WTC11 (cell line): ENCODE data around the gene CCDC57.

Source experiments
- ELF4 ChIP-seq: sonication (generic); formaldehyde crosslinking; IDR thresholded peaks from 2 replicates; pipeline ENCODE4 v1.8.1; 2022; ENCODE audit warnings: low read depth, mild to moderate bottlenecking, moderate library complexity, missing genetic modification reagents
- ETV6 ChIP-seq: sonication (generic); formaldehyde crosslinking; IDR thresholded peaks from 2 replicates; pipeline ENCODE4 v1.8.1; 2022; ENCODE audit warnings: mild to moderate bottlenecking, missing genetic modification reagents
- GTF2I ChIP-seq: fragments of 250-450 bp; sonication (Bioruptor Pico); conservative IDR thresholded peaks from 2 replicates; pipeline ENCODE4 v1.4.0; 2021; ENCODE audit warnings: mild to moderate bottlenecking
- KAT7 ChIP-seq: sonication (generic); formaldehyde crosslinking; IDR thresholded peaks from 2 replicates; pipeline ENCODE4 v1.8.1; 2023; ENCODE audit warnings: missing genetic modification reagents, mild to moderate bottlenecking, borderline replicate concordance
- NFYB ChIP-seq: sonication (generic); formaldehyde crosslinking; conservative IDR thresholded peaks from 2 replicates; pipeline ENCODE4 v1.8.0; 2022; ENCODE audit warnings: low read depth, missing genetic modification reagents
- NR2C2 ChIP-seq: sonication (generic); formaldehyde crosslinking; IDR thresholded peaks from 2 replicates; pipeline ENCODE4 v1.8.0; 2022; ENCODE audit warnings: mild to moderate bottlenecking, missing genetic modification reagents
- RORB ChIP-seq: fragments of 250-450 bp; sonication (Bioruptor Pico); IDR thresholded peaks from 2 replicates; pipeline ENCODE4 v1.9.0; 2021; ENCODE audit warnings: mild to moderate bottlenecking
- SP1 ChIP-seq: sonication (generic); formaldehyde crosslinking; conservative IDR thresholded peaks from 2 replicates; pipeline ENCODE4 v1.8.1; 2022; ENCODE audit warnings: missing genetic modification reagents
- TEAD4 ChIP-seq: sonication (generic); formaldehyde crosslinking; IDR thresholded peaks from 2 replicates; pipeline ENCODE4 v1.8.0; 2022; ENCODE audit warnings: mild to moderate bottlenecking, missing genetic modification reagents
- ZNF219 ChIP-seq: sonication (generic); formaldehyde crosslinking; IDR thresholded peaks from 2 replicates; pipeline ENCODE4 v1.8.0; 2023; ENCODE audit warnings: missing genetic modification reagents, mild to moderate bottlenecking, borderline replicate concordance
- ZNF423 ChIP-seq: fragments of 250-450 bp; sonication (Bioruptor Pico); IDR thresholded peaks from 2 replicates; pipeline ENCODE4 v2.1.2; 2022; ENCODE audit warnings: mild to moderate bottlenecking, moderate library complexity
- TF ChIP-seq, protein P1 (sequence below): sonication (generic); formaldehyde crosslinking; IDR thresholded peaks from 2 replicates; pipeline ENCODE4 v1.8.1; 2022; ENCODE audit warnings: mild to moderate bottlenecking, moderate library complexity, missing genetic modification reagents
- TF ChIP-seq, protein P2 (sequence below): fragments of 200-600 bp; IDR thresholded peaks from 2 replicates; pipeline ENCODE4 v1.8.0; 2022; ENCODE audit warnings: antibody characterized with exemption
- TF ChIP-seq, protein P3 (sequence below): sonication (generic); formaldehyde crosslinking; IDR thresholded peaks from 2 replicates; pipeline ENCODE4 v1.8.0; 2023; ENCODE audit warnings: missing genetic modification reagents

DNA sequence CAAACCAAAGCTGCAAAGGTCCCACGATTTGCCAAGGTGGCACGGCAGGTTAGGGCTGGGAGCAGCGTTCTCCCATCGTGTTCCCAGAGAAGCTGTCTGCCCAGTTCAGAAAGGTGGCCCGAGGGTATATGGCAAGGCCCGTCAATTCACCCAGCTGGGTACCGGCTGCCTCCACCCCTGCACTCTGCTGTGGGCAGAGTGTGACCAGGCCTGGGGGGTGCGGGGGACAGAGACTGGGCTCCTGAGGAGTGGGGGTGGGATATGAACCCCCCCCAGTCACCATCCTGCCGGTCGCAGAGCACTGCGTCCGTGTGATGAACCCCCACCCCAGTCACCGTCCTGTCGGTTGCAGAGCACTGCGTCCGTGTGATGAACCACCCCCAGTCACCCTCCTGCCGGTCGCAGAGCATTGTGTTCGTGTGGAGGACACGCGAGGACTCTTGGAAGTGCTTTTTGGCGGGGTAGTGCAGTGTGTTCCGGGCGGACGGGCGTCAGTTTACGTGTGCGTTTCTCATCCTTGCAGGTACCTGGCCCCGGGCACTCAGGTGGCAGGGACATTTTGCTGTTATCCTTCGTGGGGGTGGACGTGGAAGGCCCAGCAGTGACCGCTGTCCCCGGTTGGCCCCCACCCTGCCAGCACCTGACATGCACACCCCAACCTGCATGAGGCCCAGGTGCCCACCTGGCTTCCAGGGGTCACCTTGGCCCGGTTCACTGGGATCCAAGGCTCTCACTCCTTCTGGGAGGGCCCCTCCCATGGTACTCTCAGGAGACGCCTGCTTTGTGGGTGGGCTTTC lies 111.9 kb downstream of the CCDC57 start:
- TF ChIP-seq ZNF219 (CRISPR knock-in tag) (no peak), SP1 (CRISPR knock-in tag) (no peak), KAT7 (CRISPR knock-in tag) (no peak), RORB (no peak), ETV6 (no peak), GTF2I (CRISPR knock-in tag) (no peak), NFYB (CRISPR knock-in tag) (no peak), TEAD4 (no peak), ELF4 (CRISPR knock-in tag) (no peak), NR2C2 (CRISPR knock-in tag) (no peak), ZNF423 (CRISPR knock-in tag) (no peak)
- TF ChIP-seq, protein P1, sequence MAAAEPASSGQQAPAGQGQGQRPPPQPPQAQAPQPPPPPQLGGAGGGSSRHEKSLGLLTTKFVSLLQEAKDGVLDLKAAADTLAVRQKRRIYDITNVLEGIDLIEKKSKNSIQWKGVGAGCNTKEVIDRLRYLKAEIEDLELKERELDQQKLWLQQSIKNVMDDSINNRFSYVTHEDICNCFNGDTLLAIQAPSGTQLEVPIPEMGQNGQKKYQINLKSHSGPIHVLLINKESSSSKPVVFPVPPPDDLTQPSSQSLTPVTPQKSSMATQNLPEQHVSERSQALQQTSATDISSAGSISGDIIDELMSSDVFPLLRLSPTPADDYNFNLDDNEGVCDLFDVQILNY = no peak
- TF ChIP-seq, protein P2, sequence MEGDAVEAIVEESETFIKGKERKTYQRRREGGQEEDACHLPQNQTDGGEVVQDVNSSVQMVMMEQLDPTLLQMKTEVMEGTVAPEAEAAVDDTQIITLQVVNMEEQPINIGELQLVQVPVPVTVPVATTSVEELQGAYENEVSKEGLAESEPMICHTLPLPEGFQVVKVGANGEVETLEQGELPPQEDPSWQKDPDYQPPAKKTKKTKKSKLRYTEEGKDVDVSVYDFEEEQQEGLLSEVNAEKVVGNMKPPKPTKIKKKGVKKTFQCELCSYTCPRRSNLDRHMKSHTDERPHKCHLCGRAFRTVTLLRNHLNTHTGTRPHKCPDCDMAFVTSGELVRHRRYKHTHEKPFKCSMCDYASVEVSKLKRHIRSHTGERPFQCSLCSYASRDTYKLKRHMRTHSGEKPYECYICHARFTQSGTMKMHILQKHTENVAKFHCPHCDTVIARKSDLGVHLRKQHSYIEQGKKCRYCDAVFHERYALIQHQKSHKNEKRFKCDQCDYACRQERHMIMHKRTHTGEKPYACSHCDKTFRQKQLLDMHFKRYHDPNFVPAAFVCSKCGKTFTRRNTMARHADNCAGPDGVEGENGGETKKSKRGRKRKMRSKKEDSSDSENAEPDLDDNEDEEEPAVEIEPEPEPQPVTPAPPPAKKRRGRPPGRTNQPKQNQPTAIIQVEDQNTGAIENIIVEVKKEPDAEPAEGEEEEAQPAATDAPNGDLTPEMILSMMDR = no peak
- TF ChIP-seq, protein P3, sequence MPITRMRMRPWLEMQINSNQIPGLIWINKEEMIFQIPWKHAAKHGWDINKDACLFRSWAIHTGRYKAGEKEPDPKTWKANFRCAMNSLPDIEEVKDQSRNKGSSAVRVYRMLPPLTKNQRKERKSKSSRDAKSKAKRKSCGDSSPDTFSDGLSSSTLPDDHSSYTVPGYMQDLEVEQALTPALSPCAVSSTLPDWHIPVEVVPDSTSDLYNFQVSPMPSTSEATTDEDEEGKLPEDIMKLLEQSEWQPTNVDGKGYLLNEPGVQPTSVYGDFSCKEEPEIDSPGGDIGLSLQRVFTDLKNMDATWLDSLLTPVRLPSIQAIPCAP (CRISPR knock-in tag) = no peak
